Measurements from ENCODE around the gene GOSR2. TPM values are rescaled to one million over a fixed set of nuclear protein-coding genes. Genes with fewer than 3 reads are reported as not detected.
A peak's percentile ranks its signal among the peaks of the same experiment; 100 is the strongest.

Gene GOSR2
- total and polyA plus RNA-seq, 2 experiments from 2014 or later: 48.1 to 61.4 TPM

DNA sequence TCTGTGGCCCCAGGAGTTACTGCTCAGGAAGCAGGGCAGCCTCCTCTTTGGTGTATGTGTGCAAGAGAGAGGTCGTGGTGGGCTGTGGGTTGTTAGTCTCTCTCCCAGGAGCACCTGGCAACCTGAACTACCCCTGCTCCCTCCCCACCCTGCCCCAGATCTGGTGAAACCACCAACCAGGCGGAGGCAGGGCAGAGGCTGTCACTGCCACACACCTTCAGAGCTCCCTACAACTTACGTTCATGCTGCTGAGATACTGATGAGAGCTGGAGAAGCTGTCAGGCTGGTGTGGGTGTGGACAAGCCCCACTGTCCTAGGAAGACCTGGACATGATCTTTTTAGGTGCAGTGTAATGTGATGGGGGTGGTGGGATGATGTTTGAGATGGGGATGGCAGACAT lies 24.3 kb downstream of the GOSR2 start:
- TF ChIP-seq EZH2phosphoT487 (IDR thresholded peaks at IDR 0.05; ENCODE audit: insufficient read depth, low read depth) (no peak), EZH2 (IDR thresholded peaks at IDR 0.05; ENCODE audit: insufficient read depth, poor library complexity, severe bottlenecking) (no peak)
- in situ Hi-C loops (cut with MboI): no loop called here
- H3K4me3 ChIP-seq: no peak overlapping the region
- H3K9ac ChIP-seq: no peak overlapping the region
- 39 to 42% methylated on average over 3 of the region's 3 CpGs for WGBS, 2 experiments (ENCODE audit: low coverage in 1 of 2, low lambda C conversion rate in 2 of 2, missing lambda C conversion rate in 2 of 2)
- 0 out of 2 replicates have a peak, but pooled peaks cover 1% of the 10 kb centered on the region for H3F3A ChIP-seq (ENCODE audit: insufficient read depth)
- H3K9me3 ChIP-seq (ENCODE audit: low read depth): no peaks in the 10 kb centered on the region
- H3K36me3 ChIP-seq (ENCODE audit: low read depth): no peaks in the 10 kb centered on the region
- H3K27ac ChIP-seq: no peak overlapping the region
- no peaks in the 10 kb centered on the region; the same call in 1 of the 2 replicates for H3K27me3 ChIP-seq (replicated peaks; ENCODE audit: insufficient read depth)
- H4K20me1 ChIP-seq (ENCODE audit: insufficient read depth): no peaks in the 10 kb centered on the region
- H3K4me1 ChIP-seq (ENCODE audit: insufficient read depth): peaks cover 13% of the 10 kb centered on the region
- DNase-seq: no peak
- H3K79me2 ChIP-seq (ENCODE audit: insufficient read depth): no peaks in the 10 kb centered on the region
- H3K4me2 ChIP-seq (ENCODE audit: unreplicated experiment): no peak overlapping the region
- no peak overlapping the region for H2AFZ ChIP-seq
- no peaks in the 10 kb centered on the region for H3K9me2 ChIP-seq (ENCODE audit: insufficient read depth)

DNA sequence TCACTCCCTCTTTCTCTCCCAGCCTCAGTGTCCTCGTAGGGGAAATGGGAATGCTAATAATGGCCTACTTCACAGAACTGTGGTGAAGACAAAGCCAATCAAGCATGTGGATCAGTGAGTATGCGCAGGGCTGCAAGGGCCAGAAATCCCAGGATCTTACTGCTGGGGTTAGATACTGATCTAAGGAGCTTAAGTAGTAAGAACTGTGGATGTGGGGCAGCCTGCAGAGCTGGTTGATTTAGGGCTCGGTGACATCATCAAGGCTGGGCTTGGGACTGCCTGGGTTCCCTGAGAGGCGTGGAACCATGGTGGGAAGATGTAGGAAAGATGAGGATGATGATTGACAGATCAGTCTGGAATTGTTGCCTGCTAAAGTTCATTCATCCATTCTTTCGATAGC lies 25.6 kb downstream of the GOSR2 start:
- no peak overlapping the region for H3K4me3 ChIP-seq
- H3K4me1 ChIP-seq (ENCODE audit: insufficient read depth): peaks cover 3% of the 10 kb centered on the region
- H4K20me1 ChIP-seq (ENCODE audit: insufficient read depth): no peaks in the 10 kb centered on the region
- peaks cover 3% of the 10 kb centered on the region; the same call in 1 of the 2 replicates for H3K27me3 ChIP-seq (replicated peaks; ENCODE audit: insufficient read depth)
- H3K4me2 ChIP-seq (ENCODE audit: unreplicated experiment): no peak overlapping the region
- H3K27ac ChIP-seq: no peak overlapping the region
- no peaks in the 10 kb centered on the region for H3F3A ChIP-seq (ENCODE audit: insufficient read depth)
- H3K9me2 ChIP-seq (ENCODE audit: insufficient read depth): no peaks in the 10 kb centered on the region
- TF ChIP-seq EZH2 (IDR thresholded peaks at IDR 0.05; ENCODE audit: insufficient read depth, poor library complexity, severe bottlenecking): no peak
- H3K9me3 ChIP-seq (ENCODE audit: low read depth): no peaks in the 10 kb centered on the region
- no peaks in the 10 kb centered on the region for H3K36me3 ChIP-seq (ENCODE audit: low read depth)
- H3K79me2 ChIP-seq (ENCODE audit: insufficient read depth): no peaks in the 10 kb centered on the region
- DNase-seq: no peak
- in situ Hi-C loops (cut with MboI): no loop called here
- 80 to 87% methylated on average over 5 of the region's 5 CpGs for WGBS, 2 experiments (ENCODE audit: low coverage in 1 of 2, low lambda C conversion rate in 2 of 2, missing lambda C conversion rate in 2 of 2)
- H3K9ac ChIP-seq: no peak overlapping the region
- no peak overlapping the region for H2AFZ ChIP-seq

DNA sequence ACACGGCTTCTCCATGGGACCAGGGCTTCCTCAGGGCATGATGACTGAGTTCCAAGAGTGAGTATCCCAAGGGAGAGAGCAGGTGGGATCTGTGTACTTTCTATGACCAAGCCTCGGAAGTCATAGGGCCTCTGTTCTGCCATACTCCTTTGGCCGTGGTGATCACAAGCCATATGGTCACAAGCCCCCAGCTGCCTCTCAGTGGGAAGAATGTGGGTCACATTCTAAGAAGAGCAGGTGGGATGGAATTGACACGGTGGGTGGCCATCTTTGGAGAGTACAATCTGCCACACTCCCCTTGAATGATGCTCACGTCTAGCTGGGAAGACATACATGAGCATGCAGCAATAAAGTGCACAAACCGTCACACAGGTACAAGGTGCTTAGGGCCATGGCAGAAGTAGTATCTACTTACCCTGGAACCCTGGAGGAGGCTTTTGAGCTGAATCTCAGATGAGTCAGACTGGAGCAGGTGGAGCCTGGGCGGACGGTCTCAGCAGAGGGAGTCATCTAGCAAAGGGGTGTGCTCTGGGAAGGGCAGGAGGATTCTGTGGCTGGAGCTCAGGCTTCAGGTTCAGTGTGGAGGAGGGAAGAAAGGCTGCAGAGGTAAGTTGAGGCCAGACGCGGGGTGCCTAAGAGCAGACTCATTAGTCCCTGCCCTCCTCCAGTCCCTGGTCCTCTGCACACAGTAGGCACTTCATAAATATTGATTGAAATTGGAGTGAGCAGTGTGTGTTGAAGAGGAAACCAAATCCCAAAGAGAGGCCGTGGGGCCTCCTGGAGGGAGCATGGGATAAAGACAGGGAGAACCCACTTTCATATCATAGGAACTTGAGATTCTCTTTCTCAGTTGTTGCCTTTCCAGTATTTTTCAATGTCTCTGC lies 26.6 kb downstream of the GOSR2 start:
- Histone ChIP-seq H3K9me2 (ENCODE audit: insufficient read depth) (no peaks in the 10 kb centered on the region), H3K4me3 (no peak overlapping the region), H3K9me3 (ENCODE audit: low read depth) (no peaks in the 10 kb centered on the region), H3K4me2 (ENCODE audit: unreplicated experiment) (no peak overlapping the region), H3K36me3 (ENCODE audit: low read depth) (no peaks in the 10 kb centered on the region), H2AFZ (no peak overlapping the region), H4K20me1 (ENCODE audit: insufficient read depth) (no peaks in the 10 kb centered on the region), H3K9ac (no peak overlapping the region), H3F3A (ENCODE audit: insufficient read depth) (no peaks in the 10 kb centered on the region), H3K27ac (no peak overlapping the region), H3K4me1 (ENCODE audit: insufficient read depth) (no peaks in the 10 kb centered on the region), H3K27me3 (replicated peaks; ENCODE audit: insufficient read depth) (peaks cover 3% of the 10 kb centered on the region; the same call in 1 of the 2 replicates), H3K79me2 (ENCODE audit: insufficient read depth) (no peaks in the 10 kb centered on the region)
- peak; percentile 66 for DNase-seq
- in situ Hi-C loops (cut with MboI): no loop called here
- 66 to 67% methylated on average over 11 of the region's 11 CpGs for WGBS, 2 experiments (ENCODE audit: low coverage in 1 of 2, low lambda C conversion rate in 2 of 2, missing lambda C conversion rate in 2 of 2)
- TF ChIP-seq EZH2phosphoT487 (IDR thresholded peaks at IDR 0.05; ENCODE audit: insufficient read depth, low read depth) (no peak), EZH2 (IDR thresholded peaks at IDR 0.05; ENCODE audit: insufficient read depth, poor library complexity, severe bottlenecking) (no peak)

DNA sequence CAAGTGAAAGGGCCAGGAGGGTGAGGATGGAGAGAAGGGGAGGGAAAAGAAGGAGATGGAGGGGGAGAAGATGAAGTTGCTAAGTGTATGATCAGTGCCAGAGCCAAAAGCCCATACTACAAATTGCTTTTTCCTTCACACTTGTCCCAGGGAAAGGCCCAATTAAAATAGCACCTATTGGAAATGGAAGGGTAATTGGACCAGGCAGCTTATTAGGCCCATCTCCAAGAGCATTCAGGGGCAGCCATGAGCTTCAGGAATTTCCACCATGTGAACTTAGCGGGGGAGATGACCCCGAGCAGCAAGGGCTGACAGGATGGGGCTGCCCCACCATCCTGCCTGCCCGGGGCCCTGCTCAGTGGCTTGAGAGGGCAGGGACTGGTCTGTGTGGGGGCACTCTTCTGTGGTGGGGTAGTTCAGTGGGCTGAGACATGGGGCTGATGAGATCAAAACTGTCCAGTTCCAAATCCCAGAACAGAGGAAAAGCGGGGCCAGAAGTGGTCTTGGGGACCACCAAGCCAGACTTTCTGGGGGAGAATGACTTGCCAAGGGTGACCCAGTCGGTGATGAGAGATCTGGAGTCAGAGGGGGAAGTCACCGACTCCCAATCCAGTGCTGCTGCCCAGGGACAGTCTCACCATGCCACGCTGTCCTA lies 27.5 kb downstream of the GOSR2 start:
- Histone ChIP-seq H3K9me3 (ENCODE audit: low read depth) (no peaks in the 10 kb centered on the region), H3K36me3 (ENCODE audit: low read depth) (no peaks in the 10 kb centered on the region), H3F3A (ENCODE audit: insufficient read depth) (no peaks in the 10 kb centered on the region), H2AFZ (no peak overlapping the region), H3K4me3 (no peak overlapping the region), H3K79me2 (ENCODE audit: insufficient read depth) (no peaks in the 10 kb centered on the region), H3K27ac (no peak overlapping the region), H3K27me3 (replicated peaks; ENCODE audit: insufficient read depth) (peaks cover 3% of the 10 kb centered on the region; the same call in 1 of the 2 replicates), H4K20me1 (ENCODE audit: insufficient read depth) (no peaks in the 10 kb centered on the region), H3K4me1 (ENCODE audit: insufficient read depth) (no peaks in the 10 kb centered on the region), H3K4me2 (ENCODE audit: unreplicated experiment) (no peak overlapping the region), H3K9me2 (ENCODE audit: insufficient read depth) (no peaks in the 10 kb centered on the region), H3K9ac (no peak overlapping the region)
- TF ChIP-seq EZH2 (IDR thresholded peaks at IDR 0.05; ENCODE audit: insufficient read depth, poor library complexity, severe bottlenecking) (no peak), EZH2phosphoT487 (IDR thresholded peaks at IDR 0.05; ENCODE audit: insufficient read depth, low read depth) (no peak)
- WGBS, 2 experiments (ENCODE audit: low coverage in 1 of 2, low lambda C conversion rate in 2 of 2, missing lambda C conversion rate in 2 of 2): 62 to 69% methylated on average over 7 of the region's 7 CpGs
- in situ Hi-C loops (cut with MboI): no loop called here
- no peak for DNase-seq

Data from GM23248 (cell line).